ENCODE measurements around the gene FGF14. TPM values are rescaled to one million over a fixed set of nuclear protein-coding genes. Genes with fewer than 3 reads are reported as not detected.

FGF14 gene
- total RNA-seq, 1 donor from 2014 or later, result 0.22 TPM

- H3K36me3 Mint-ChIP-seq (ENCODE audit: low read depth), result no peaks in the 10 kb centered on the region
- TF ChIP-seq, protein P1, sequence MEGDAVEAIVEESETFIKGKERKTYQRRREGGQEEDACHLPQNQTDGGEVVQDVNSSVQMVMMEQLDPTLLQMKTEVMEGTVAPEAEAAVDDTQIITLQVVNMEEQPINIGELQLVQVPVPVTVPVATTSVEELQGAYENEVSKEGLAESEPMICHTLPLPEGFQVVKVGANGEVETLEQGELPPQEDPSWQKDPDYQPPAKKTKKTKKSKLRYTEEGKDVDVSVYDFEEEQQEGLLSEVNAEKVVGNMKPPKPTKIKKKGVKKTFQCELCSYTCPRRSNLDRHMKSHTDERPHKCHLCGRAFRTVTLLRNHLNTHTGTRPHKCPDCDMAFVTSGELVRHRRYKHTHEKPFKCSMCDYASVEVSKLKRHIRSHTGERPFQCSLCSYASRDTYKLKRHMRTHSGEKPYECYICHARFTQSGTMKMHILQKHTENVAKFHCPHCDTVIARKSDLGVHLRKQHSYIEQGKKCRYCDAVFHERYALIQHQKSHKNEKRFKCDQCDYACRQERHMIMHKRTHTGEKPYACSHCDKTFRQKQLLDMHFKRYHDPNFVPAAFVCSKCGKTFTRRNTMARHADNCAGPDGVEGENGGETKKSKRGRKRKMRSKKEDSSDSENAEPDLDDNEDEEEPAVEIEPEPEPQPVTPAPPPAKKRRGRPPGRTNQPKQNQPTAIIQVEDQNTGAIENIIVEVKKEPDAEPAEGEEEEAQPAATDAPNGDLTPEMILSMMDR (IDR thresholded peaks at IDR 0.05), result no peak
- no peak overlapping the region for H3K27ac Mint-ChIP-seq (ENCODE audit: unreplicated experiment)
- no peak overlapping the region for H3K4me3 Mint-ChIP-seq (ENCODE audit: unreplicated experiment)
- no peaks in the 10 kb centered on the region for H3K9me3 Mint-ChIP-seq (ENCODE audit: low read depth)
- peaks cover 3% of the 10 kb centered on the region for H3K27me3 Mint-ChIP-seq (ENCODE audit: low read depth)
- DNase-seq (ENCODE audit: low spot score), result no peak
- no peaks in the 10 kb centered on the region for H3K4me1 Mint-ChIP-seq (ENCODE audit: low read depth)
Measured at GRCh38 chr13:102369302-102369701, 32.5 kb downstream of the FGF14 start.

DNA sequence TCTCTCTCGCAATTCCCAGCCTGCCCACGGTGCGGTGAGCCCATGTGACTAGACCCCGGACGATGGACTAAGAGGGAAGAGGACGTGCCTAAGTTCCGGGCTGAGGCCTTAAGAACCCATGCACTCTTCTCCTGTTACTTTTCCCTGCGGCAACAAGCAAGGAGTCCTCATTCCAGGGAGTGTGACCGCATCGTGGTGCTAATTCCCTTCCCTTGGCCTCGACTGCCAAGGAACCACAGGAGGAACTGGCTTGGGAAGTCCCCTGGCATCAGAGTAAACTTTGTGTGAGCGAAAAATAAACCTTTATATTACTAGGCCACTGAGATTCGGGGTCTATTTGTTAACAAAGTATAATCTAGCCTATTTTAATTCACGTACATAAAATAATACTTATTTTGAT is 34.0 kb downstream of the FGF14 start:
- TF ChIP-seq, protein P1 (IDR thresholded peaks at IDR 0.05), result no peak
- H3K4me1 Mint-ChIP-seq (ENCODE audit: low read depth), result no peaks in the 10 kb centered on the region
- no peak overlapping the region for H3K4me3 Mint-ChIP-seq (ENCODE audit: unreplicated experiment)
- no peak overlapping the region for H3K27ac Mint-ChIP-seq (ENCODE audit: unreplicated experiment)
- DNase-seq (ENCODE audit: low spot score), result no peak
- H3K9me3 Mint-ChIP-seq (ENCODE audit: low read depth), result no peaks in the 10 kb centered on the region
- H3K36me3 Mint-ChIP-seq (ENCODE audit: low read depth), result no peaks in the 10 kb centered on the region
- H3K27me3 Mint-ChIP-seq (ENCODE audit: low read depth), result peaks cover 8% of the 10 kb centered on the region

DNA sequence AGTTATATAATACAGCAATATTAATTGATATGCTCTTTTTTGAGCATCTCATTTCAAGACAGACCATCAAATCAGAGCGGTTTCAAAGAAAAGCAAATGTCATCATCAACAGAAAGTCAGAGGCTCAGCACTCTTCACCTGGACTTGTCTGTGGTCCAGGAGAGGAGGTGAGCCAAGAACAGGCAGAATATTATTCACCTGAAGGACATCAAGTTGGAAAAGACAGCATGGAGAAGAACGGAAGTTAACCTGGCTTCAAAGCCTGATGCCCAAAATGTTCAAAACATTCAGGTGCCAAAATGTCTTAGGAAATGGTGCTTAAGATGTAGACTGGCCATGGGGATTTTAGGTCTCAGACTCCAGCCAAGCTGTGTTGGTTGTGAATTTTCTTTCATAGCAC is 40.7 kb downstream of the FGF14 start:
- H3K9me3 Mint-ChIP-seq (ENCODE audit: low read depth), result peaks cover 3% of the 10 kb centered on the region
- H3K36me3 Mint-ChIP-seq (ENCODE audit: low read depth), result no peaks in the 10 kb centered on the region
- H3K27ac Mint-ChIP-seq (ENCODE audit: unreplicated experiment), result no peak overlapping the region
- no peaks in the 10 kb centered on the region for H3K4me1 Mint-ChIP-seq (ENCODE audit: low read depth)
- no peak overlapping the region for H3K4me3 Mint-ChIP-seq (ENCODE audit: unreplicated experiment)
- TF ChIP-seq, protein P1 (IDR thresholded peaks at IDR 0.05), result no peak
- DNase-seq (ENCODE audit: low spot score), result no peak
- H3K27me3 Mint-ChIP-seq (ENCODE audit: low read depth), result peaks cover 19% of the 10 kb centered on the region

GRCh38 chr13:102359264-102359663 is 42.6 kb downstream of the FGF14 start:
- H3K4me3 Mint-ChIP-seq (ENCODE audit: unreplicated experiment), result no peak overlapping the region
- H3K9me3 Mint-ChIP-seq (ENCODE audit: low read depth), result peaks cover 3% of the 10 kb centered on the region
- peaks cover 19% of the 10 kb centered on the region for H3K27me3 Mint-ChIP-seq (ENCODE audit: low read depth)
- H3K27ac Mint-ChIP-seq (ENCODE audit: unreplicated experiment), result no peak overlapping the region
- no peak for DNase-seq (ENCODE audit: low spot score)
- TF ChIP-seq, protein P1 (IDR thresholded peaks at IDR 0.05), result no peak
- no peaks in the 10 kb centered on the region for H3K36me3 Mint-ChIP-seq (ENCODE audit: low read depth)
- no peaks in the 10 kb centered on the region for H3K4me1 Mint-ChIP-seq (ENCODE audit: low read depth)

DNA sequence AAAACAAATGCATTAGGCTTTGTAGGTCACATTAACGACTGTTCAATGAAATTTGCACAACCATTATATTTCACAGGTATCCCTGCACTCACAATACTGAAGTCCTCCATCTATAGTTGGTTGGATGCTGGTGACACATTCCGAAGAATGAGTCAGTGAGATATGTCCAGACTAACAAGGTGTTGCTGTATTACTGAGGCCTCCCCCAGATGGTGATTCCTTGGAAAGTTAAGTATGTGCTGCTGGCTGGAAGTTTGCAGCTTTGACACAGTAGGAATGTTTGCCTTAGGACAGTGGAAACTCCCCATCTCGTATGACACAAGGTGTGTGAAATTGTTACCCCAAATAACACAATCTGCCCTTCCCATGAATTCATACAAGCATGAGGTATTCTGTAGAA is 46.6 kb downstream of the FGF14 start:
- H3K27ac Mint-ChIP-seq (ENCODE audit: unreplicated experiment), result no peak overlapping the region
- peaks cover 3% of the 10 kb centered on the region for H3K9me3 Mint-ChIP-seq (ENCODE audit: low read depth)
- no peaks in the 10 kb centered on the region for H3K4me1 Mint-ChIP-seq (ENCODE audit: low read depth)
- H3K4me3 Mint-ChIP-seq (ENCODE audit: unreplicated experiment), result no peak overlapping the region
- no peaks in the 10 kb centered on the region for H3K36me3 Mint-ChIP-seq (ENCODE audit: low read depth)
- DNase-seq (ENCODE audit: low spot score), result no peak
- H3K27me3 Mint-ChIP-seq (ENCODE audit: low read depth), result peaks cover 11% of the 10 kb centered on the region
- TF ChIP-seq, protein P1 (IDR thresholded peaks at IDR 0.05), result no peak

Data from chondrocyte (in vitro differentiated cells).